Coronary artery (tissue), 2 donors: ENCODE data around the gene POLR2C.

Experiments used
- DNase-seq: peaks from one replicate; pipeline ENCODE4 v3.0.0-alpha.2; 2017; ENCODE audit warnings: low spot score
- H3K27ac ChIP-seq, 2 donors: fragments of 200-600 bp; sonication (generic); one replicate each; pipeline ENCODE4 v1.5.1; 2016 to 2019
- H3K4me3 ChIP-seq: fragments of 200-600 bp; sonication (generic); 2 replicates; pipeline ENCODE4 v1.5.1; 2016; ENCODE audit warnings: mild to moderate bottlenecking, moderate library complexity
- CTCF ChIP-seq: fragments of 200-600 bp; sonication (generic); IDR thresholded peaks from one replicate; pipeline ENCODE4 v1.5.1; 2019; ENCODE audit warnings: antibody characterized with exemption

POLR2C gene

DNA sequence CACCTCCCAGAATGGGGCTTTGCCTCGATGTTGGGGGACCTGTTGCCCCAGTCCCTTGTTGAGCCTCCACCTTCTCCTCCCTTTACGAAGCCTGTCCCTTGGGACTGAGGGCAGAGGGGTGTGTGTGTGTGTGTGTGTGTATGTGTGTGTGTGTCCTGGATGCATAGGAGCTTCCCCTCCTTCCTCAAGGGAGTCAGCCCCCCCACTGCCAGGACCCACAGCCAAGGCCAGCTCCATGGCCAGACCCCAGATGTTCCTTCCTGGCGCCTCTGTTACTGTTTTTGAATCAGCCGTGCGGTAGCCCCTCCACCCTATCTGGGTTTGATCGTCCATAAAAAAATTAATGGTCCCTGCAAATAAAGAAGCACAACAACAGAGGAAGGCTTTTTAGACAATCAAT is 41.5 kb downstream of the POLR2C start:
- no peak for DNase-seq
- TF ChIP-seq CTCF, result no peak
- Histone ChIP-seq H3K4me3 (no peak overlapping the region), H3K27ac (no peak overlapping the region)

DNA sequence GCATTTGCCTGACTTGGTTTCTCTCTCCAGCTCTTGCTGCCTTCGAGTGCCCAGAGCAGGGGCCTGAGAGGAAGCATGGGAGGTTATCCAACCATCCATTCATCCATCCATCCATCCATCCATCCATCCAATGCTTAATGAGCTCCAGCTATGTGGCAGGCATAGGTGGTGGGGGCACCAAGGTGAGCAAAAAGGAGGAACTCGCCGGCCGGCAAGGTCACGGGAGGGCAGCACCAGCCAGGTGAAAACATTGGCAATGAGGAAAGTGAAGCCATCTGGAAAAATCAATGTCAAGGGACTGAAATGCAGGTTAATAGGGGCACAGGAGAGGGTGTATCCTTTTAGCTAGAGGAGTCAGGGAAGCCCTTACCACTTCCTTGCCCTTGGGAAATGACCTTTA is 42.0 kb downstream of the POLR2C start:
- no peak for TF ChIP-seq CTCF
- Histone ChIP-seq H3K27ac (no peak overlapping the region), H3K4me3 (no peak overlapping the region)
- DNase-seq, result no peak

GRCh38 chr16:57505169-57505568 is 42.7 kb downstream of the POLR2C start:
- no peak for TF ChIP-seq CTCF
- no peak overlapping the region for H3K27ac ChIP-seq
- DNase-seq, result no peak
- no peak overlapping the region for H3K4me3 ChIP-seq

- H3K4me3 ChIP-seq, result no peak overlapping the region
- no peak for DNase-seq
- no peak overlapping the region for H3K27ac ChIP-seq
- no peak for TF ChIP-seq CTCF
Measured at GRCh38 chr16:57507136-57508034, 44.9 kb downstream of the POLR2C start.

DNA sequence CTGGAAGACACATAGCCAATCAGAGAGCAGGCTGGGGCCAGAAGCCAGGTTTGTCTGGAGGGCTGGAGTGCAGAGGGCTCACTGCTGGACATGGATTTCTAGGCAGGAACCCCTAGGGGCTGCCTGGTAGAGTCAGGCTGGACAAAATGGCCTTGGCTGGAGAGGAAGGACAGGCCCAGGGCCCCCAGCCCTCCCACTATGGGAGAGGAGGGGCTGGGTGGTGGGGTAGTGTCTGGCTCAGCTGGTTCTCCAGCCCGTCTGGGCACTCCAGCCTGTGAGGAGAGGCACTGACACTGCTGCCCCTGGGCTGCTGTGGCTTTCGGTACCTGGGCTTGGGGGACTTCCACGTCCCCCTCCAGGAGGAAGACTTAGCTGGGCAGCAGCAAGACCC is 45.6 kb downstream of the POLR2C start:
- no peak for DNase-seq
- Histone ChIP-seq H3K4me3 (no peak overlapping the region), H3K27ac (no peak overlapping the region)
- TF ChIP-seq CTCF, result no peak

DNA sequence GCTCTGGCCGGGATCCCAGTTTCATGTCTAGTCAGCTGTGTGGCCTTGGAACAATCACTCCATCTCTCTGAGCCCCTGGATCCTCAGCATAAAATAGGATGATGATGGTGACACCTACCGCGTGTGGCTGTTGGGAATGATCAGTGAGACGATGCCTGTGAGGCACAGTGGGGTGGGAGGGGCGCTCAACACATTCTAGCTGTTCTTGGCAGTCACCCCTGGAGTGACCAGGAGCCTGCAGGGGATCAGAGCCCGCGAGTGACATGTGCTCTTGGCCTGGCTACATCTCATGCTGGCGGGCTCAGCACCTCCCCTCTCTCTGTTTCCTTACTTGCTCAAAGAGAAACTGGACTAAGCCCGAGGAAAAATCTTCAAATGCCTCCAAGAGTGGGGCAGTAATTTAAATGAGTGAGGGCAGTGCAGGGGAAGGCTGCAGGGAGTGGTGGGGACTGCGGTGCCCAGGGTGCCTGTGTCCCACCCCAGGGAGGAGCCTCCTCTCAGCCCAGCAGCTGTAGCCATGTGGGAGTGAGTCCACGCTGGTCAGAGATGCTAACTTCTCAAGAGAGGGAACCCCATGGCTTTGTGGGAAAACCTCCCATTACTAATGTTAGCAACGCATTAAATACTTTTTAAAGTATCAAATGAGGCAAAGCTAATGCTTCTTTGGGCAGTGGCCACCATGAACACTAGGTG is 46.9 kb downstream of the POLR2C start:
- no peak overlapping the region for H3K27ac ChIP-seq
- TF ChIP-seq CTCF, result no peak
- no peak for DNase-seq
- no peak overlapping the region for H3K4me3 ChIP-seq
